Activated T-cell treated with anti-CD3 and anti-CD28 coated beads, Interleukin-2, amount 50 U/mL, for 1 hour (primary cell): ENCODE measurements around the gene NYAP1.
"Not testable (repeated sequence)": the region's sequence is repeated elsewhere in the genome, so short reads cannot be mapped to it uniquely, and the experiment has no call there.

Experiments
- DNase-seq: peaks from one replicate; pipeline ENCODE4 v3.0.0-alpha.2; 2020

NYAP1 gene

DNA sequence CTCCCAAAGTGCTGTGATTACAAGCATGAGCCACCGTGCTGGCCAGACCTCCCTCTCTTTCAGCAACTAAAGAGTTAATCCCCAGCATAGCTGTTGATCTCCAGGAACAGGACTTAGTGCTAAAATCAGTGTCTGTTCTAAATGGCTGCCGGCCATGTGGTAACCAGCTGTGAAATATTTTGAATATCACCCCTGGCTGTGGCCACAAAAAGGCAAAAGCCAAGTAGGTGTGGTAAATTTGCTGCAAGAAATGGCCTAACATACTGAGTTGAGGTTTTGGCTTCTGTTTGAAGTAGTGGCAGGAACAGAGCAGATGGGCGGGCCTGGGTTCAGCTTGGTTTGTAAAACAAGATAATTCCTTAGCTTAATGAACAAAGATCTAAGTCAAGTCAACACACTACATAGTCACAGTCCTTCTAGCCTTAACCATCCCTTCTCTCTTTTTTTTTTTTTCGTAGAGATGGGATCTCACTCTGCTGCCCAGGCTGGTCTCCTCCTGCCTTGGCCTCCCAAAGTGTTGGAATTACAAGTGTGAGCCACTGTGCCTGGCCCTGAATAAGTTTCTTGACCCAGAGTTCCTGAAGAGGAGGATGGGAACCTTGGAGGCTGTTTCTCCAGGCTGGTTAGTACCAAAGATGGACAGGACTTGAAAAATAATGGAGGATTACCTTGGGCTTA lies 32.5 kb downstream of the NYAP1 start:
- peak; percentile 50 for DNase-seq

DNA sequence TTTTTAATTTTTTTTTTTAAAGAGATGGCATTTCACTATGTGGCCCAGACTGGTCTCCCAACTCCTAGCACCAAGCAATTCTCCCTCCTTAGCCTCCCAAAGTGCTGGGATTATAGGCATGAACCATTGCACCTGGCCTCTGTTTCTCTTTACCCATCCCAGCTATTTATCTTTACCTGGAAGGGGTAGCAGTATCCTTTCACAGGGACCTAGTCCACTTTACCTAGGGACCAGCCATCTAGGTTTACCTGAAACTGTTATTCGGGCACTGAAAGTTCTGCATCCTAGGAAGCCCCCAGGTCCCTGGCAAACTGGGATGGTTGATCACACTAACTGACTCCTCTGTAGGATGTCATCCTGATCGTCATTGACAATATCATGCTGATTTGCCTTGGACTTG lies 33.6 kb downstream of the NYAP1 start:
- no peak for DNase-seq

DNA sequence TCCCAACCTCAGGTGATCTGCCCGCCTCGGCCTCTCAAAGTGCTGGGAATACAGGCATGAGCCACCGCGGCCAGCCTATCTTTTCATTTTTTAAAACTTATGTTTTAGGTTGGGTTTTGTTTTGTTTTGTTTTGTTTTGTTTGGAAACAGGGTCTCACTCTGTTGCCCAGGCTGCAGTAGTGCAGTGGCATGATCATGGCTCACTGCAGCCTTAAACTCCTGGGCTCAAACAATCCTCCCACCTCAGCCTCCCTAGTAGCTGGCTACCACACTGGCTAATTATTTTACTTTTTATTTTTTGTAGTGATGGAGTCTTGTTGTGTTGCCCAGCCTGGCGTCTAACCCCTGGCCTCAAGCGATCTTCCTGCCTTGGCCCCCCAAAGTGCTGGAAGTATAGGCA lies 35.9 kb downstream of the NYAP1 start:
- DNase-seq: no peak

DNA sequence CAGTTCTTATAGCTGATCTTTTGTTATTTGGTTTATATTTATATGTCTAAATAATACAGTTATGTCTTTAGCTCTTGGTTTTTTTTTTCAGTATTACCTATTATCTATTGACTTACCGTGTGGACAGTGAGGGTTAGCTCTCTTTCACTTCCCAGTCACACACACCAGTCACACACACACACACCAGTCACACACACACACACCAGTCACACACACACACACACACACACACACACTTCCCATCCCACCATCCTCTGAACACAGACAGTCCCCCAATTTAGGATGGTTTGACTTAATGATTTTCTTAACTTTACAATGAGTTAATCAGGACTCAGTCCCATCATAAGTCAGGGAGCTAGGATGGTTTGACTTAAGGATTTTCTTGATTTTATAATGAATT lies 36.4 kb downstream of the NYAP1 start:
- no peak for DNase-seq

GRCh38 chr7:100521076-100521475 lies 37.3 kb downstream of the NYAP1 start:
- DNase-seq: no peak

DNA sequence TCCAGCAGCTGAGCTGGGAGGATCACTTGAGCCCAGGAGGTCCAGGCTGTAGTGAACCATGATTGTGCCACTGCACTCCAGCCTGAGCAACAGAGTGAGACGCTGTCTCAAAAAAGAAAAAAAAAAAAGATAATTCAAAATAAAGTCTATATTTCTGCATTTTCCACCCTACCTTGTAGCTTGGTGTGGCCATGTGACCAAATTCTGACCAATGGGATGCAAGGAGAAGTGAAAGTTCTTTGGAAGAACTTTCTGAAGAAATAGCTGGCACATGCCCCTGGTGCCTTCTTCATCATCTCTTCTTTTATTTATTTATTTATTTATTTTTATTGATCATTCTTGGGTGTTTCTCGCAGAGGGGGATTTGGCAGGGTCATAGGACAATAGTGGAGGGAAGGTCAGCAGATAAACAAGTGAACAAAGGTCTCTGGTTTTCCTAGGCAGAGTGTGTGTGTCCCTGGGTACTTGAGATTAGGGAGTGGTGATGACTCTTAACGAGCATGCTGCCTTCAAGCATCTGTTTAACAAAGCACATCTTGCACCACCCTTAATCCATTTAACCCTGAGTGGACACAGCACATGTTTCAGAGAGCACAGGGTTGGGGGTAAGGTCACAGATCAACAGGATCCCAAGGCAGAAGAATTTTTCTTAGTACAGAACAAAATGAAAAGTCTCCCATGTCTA lies 38.3 kb downstream of the NYAP1 start:
- not testable (repeated sequence) for DNase-seq

DNA sequence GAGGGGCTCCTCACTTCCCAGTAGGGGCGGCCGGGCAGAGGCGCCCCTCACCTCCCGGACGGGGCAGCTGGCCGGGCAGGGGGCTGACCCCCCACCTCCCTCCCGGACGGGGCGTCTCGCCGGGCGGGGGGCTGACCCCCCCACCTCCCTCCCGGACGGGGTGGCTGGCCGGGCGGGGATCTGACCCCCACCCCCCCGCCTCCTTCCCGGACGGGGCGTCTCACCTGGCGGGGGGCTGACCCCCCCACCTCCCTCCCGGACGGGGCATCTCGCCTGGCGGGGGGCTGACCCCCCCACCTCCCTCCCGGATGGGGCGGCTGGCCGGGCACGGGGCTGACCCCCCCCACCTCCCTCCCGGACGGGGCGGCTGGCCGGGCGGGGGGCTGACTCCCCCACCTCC lies 39.5 kb downstream of the NYAP1 start:
- not testable (repeated sequence) for DNase-seq

GRCh38 chr7:100528108-100528866 lies 44.6 kb downstream of the NYAP1 start:
- DNase-seq: not testable (repeated sequence)

GRCh38 chr7:100532165-100533022 lies 48.7 kb downstream of the NYAP1 start:
- no peak for DNase-seq

GRCh38 chr7:100535982-100536381 lies 52.3 kb downstream of the NYAP1 start:
- DNase-seq: not testable (repeated sequence)

- not testable (repeated sequence) for DNase-seq
These were observed 53.0 kb downstream of the NYAP1 start for GRCh38 chr7:100536695-100537094.

- DNase-seq: no peak
These were observed 54.6 kb downstream of the NYAP1 start for GRCh38 chr7:100538348-100538653.

DNA sequence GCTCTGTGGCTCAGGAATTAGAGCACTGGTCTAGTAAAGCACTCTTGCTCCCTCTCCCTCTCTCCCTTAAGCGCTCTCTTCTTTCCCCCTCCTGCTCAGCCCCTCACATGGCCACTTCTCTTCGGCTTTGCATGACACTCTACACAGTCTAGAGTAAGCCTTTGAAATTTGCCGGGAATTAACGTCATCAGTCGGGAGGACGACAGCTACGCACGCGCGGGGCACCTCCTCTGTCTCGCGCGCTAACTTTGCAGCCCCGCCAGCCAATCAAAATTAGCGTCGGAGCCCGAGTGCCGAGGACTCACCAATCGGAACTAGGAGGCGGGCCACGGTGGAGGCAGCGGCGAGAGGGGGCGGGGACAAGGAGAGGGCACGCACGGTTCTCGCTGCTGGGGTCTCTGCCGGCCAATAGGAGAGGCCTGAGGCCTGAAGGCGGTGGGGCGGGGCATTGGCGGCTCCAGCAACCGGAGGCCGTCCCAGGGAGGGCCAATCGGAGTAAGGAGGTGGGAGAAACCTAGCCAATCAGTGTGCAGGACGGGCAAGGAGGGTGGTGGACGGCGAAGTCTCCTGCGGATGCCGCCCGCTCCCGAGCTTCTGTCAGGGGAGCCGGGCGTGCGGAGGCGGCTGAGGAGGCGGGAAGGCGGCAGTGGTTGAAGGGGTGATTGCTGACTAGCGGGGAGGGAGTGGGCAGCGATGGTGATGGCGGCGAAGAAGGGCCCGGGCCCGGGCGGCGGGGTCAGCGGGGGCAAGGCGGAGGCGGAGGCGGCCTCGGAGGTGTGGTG lies 55.1 kb downstream of the NYAP1 start, which contains the start of gene AGFG2:
Gene AGFG2 (plus strand): TSS at position 550 of the 782 bp plus-strand sequence. CDS start 144 bp downstream, at position 694.
- DNase-seq: peak; percentile 99

DNA sequence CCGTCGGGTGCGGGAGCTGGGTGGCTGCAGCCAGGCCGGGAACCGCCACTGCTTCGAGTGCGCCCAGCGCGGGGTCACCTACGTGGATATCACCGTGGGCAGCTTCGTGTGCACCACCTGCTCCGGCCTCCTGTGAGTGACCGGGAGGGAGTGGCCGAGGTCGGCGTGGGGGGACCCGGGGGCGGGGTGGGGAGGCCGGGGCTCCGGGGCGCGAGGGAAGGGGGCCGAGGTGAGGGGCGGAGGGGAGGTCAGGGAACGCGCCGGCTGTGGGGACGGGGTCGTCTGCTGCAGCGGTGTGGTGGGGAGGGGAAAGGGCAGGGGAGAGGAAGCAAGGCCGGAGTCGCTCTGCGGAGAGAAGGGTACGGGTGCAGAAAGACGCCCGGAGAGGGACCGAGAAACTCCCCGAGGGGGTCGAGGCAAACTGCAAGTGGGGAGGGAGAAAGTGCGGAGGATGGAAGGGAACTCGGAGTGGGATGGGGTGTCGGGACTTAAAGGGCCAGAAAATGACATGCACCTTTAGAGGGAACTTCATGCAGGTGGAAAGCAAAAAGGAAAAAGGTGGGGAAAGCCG lies 55.8 kb downstream of the NYAP1 start:
- no peak for DNase-seq

GRCh38 chr7:100540073-100540723 lies 56.5 kb downstream of the NYAP1 start:
- no peak for DNase-seq

- DNase-seq: not testable (repeated sequence)
These were observed 57.6 kb downstream of the NYAP1 start for GRCh38 chr7:100541309-100541708.

- no peak for DNase-seq
These were observed 59.9 kb downstream of the NYAP1 start for GRCh38 chr7:100543586-100543985.

- DNase-seq: no peak
These were observed 60.7 kb downstream of the NYAP1 start for GRCh38 chr7:100544386-100544785.
